ENCODE measurements around the gene EPHB1. TPM values are rescaled to one million over a fixed set of nuclear protein-coding genes. Genes with fewer than 3 reads are reported as not detected.

EPHB1 gene
- total RNA-seq, 3 donors from 2014 or later = 0.31 to 6.9 (median 0.64) TPM

DNA sequence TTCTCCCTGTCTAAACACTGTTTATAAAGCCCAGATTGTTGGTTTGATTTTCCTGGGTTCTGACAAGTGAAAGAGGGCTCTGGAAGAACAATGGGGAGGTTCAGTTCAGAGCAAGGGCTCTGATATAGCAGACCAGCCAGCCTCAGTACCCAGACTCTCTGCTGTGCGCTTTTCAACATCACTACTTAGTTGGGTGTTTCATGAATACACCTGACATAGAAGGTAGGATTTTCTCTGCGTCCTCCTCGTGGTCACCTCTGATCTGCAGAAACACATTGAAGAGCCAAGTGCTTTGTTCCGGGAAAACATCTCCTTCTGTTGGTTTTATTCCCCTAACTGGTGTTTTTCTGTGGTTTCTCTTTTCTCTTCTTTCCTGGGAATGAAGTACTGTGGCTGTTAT, 99.5 kb downstream of the EPHB1 start:
- Histone ChIP-seq H3K9me3 (peaks cover 3% of the 10 kb centered on the region), H3K4me1 (ENCODE audit: low read depth) (no peaks in the 10 kb centered on the region), H3K4me3 (no peak overlapping the region), H3K36me3 (ENCODE audit: low read depth) (no peaks in the 10 kb centered on the region)
- ATAC-seq (no peak), DNase-seq (no peak)
- intact Hi-C loops (cut with DNase I, micrococcal nuclease) = no loop called here
- TF ChIP-seq, protein P1, sequence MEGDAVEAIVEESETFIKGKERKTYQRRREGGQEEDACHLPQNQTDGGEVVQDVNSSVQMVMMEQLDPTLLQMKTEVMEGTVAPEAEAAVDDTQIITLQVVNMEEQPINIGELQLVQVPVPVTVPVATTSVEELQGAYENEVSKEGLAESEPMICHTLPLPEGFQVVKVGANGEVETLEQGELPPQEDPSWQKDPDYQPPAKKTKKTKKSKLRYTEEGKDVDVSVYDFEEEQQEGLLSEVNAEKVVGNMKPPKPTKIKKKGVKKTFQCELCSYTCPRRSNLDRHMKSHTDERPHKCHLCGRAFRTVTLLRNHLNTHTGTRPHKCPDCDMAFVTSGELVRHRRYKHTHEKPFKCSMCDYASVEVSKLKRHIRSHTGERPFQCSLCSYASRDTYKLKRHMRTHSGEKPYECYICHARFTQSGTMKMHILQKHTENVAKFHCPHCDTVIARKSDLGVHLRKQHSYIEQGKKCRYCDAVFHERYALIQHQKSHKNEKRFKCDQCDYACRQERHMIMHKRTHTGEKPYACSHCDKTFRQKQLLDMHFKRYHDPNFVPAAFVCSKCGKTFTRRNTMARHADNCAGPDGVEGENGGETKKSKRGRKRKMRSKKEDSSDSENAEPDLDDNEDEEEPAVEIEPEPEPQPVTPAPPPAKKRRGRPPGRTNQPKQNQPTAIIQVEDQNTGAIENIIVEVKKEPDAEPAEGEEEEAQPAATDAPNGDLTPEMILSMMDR (IDR thresholded peaks at IDR 0.05) = no peak

DNA sequence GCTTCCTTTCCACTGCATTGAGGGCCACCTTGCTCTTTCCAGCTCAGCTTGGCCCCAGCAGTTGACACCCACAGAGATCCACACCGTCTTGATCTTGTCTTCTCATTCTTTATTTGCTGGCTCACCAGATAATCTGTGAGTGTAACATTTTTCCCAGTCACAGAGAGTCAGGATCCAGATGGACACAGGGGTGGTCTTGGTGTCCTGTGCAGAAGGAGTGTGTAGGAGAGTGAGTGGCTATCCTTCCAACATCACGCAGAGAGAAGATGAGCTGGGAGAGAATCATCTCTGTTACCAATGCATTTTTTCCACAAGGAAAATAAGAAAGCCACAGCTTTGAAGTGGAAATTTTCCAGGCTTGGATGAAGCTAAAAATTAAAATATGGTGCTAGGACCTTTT, 100.1 kb downstream of the EPHB1 start:
- ATAC-seq (no peak), DNase-seq (no peak)
- Histone ChIP-seq H3K36me3 (ENCODE audit: low read depth) (no peaks in the 10 kb centered on the region), H3K9me3 (peaks cover 3% of the 10 kb centered on the region), H3K4me1 (ENCODE audit: low read depth) (no peaks in the 10 kb centered on the region), H3K4me3 (no peak overlapping the region)
- intact Hi-C loops (cut with DNase I, micrococcal nuclease) = no loop called here
- TF ChIP-seq, protein P1 (IDR thresholded peaks at IDR 0.05) = no peak

DNA sequence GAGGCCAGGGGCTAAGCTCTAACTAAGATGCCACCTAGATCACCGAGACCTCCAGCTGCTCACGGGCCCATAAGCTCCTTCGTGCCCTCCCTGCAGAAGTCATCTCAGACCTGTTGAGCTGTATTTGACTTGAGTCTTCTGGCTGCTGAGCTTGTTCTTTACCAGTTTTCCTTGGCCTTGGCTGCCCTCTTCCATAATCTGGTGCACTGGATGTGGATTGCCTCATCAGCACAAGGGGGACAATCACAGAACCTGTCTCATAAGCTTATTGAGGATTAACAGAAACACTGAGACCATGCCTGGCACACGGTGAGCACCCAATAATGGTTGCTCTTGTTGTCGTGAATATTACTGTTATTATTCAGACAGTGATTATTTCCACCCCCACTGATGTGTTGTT, 101.1 kb downstream of the EPHB1 start:
- ATAC-seq (no peak), DNase-seq (no peak)
- no peak overlapping the region for H3K4me3 ChIP-seq
- H3K36me3 ChIP-seq (ENCODE audit: low read depth) = no peaks in the 10 kb centered on the region
- no peaks in the 10 kb centered on the region for H3K4me1 ChIP-seq (ENCODE audit: low read depth)
- TF ChIP-seq, protein P1 (IDR thresholded peaks at IDR 0.05) = no peak
- peaks cover 2% of the 10 kb centered on the region for H3K9me3 ChIP-seq
- intact Hi-C loops (cut with DNase I, micrococcal nuclease) = no loop called here

DNA sequence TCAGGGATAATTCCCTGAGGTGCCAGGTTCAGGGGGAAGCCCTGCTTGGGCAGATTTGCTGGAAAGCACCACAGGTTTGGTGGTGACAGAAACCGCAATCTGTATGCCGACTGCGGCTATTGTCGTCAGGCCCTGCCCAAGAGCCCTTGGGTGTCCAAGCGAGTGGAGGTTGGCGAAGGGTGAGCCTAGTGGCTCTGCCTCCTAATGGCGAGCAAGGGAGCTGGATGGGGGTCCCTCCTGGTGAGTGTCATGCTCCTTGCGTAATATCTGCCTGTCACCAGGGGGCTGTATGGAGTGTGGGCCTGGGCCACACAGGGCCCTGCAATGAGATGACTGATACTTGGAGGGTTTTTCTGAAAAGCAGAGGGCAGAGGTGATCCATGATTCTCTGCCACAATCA, 101.6 kb downstream of the EPHB1 start:
- H3K36me3 ChIP-seq (ENCODE audit: low read depth) = no peaks in the 10 kb centered on the region
- no peaks in the 10 kb centered on the region for H3K9me3 ChIP-seq
- no peak overlapping the region for H3K4me3 ChIP-seq
- ATAC-seq (no peak), DNase-seq (no peak)
- TF ChIP-seq, protein P1 (IDR thresholded peaks at IDR 0.05) = no peak
- intact Hi-C loops (cut with DNase I, micrococcal nuclease) = no loop called here
- no peaks in the 10 kb centered on the region for H3K4me1 ChIP-seq (ENCODE audit: low read depth)

DNA sequence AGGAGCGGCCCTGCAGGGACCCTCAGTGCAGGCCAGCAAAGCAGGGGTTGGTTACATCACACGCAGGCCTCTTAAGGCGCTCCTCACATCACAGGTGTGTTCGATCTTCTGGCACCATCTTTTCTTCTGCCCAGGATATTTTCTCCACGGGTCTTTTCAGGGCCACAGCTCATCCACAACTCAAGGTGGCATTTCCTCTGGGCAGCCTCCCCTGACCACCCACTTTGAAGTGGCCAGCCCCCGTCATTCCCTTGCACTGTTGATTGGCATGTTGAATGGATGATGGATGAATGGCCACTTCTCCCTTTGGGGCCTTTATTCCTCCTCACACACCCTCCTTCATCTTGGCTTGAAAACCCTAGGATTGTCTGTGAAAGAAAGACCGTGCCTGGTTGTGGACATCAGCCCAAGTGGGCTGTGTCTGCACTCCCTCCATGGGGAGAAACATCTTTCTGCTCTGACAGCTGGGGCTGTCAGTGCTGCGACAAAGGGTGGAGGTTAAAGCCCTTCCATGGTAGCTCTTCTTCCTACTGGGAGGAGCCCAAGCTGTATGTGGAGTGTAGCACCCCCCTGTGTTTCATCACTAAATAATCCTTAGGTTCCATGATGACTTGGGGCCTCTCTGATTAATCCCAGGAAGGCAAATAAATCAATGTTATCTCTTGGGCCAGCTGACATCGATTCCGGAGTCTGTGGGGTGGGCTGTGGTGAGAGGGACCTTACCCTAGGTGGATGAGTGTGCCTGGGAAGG, 102.5 kb downstream of the EPHB1 start:
- no peaks in the 10 kb centered on the region for H3K36me3 ChIP-seq (ENCODE audit: low read depth)
- no peaks in the 10 kb centered on the region for H3K4me1 ChIP-seq (ENCODE audit: low read depth)
- no peaks in the 10 kb centered on the region for H3K9me3 ChIP-seq
- TF ChIP-seq, protein P1 (IDR thresholded peaks at IDR 0.05) = no peak
- intact Hi-C loops (cut with DNase I, micrococcal nuclease) = no loop called here
- no peak overlapping the region for H3K4me3 ChIP-seq
- ATAC-seq (no peak), DNase-seq (no peak)
